GM21576 (cell line): ENCODE measurements around the gene LSAMP.

Experiments used
- ATAC-seq: cut with Tn5 transposase; IDR thresholded peaks from one replicate; pipeline ENCODE4 v1.9.1; 2021; ENCODE audit warnings: mild to moderate bottlenecking, moderate library complexity; ENCODE audit not compliant: unreplicated experiment

The LSAMP gene

GRCh38 chr3:116432795-116433194 is 12.5 kb downstream of the LSAMP start:
- ATAC-seq, result no peak

- no peak for ATAC-seq
Measured at GRCh38 chr3:116429479-116430269, 15.6 kb downstream of the LSAMP start.

- ATAC-seq, result no peak
Measured at GRCh38 chr3:116426036-116426435, 19.3 kb downstream of the LSAMP start.

- ATAC-seq, result no peak
Measured at GRCh38 chr3:116425126-116425525, 20.2 kb downstream of the LSAMP start.

GRCh38 chr3:116423945-116424344 is 21.3 kb downstream of the LSAMP start:
- no peak for ATAC-seq

GRCh38 chr3:116423374-116423773 is 21.9 kb downstream of the LSAMP start:
- no peak for ATAC-seq

- ATAC-seq, result no peak
Measured at GRCh38 chr3:116417151-116417550, 28.1 kb downstream of the LSAMP start.

GRCh38 chr3:116413319-116413718 is 32.0 kb downstream of the LSAMP start:
- no peak for ATAC-seq

- no peak for ATAC-seq
Measured at GRCh38 chr3:116408473-116408872, 36.8 kb downstream of the LSAMP start.

- no peak for ATAC-seq
Measured at GRCh38 chr3:116405231-116405630, 40.1 kb downstream of the LSAMP start.

GRCh38 chr3:116399701-116400226 is 45.5 kb downstream of the LSAMP start:
- no peak for ATAC-seq

- ATAC-seq, result no peak
Measured at GRCh38 chr3:116394365-116394764, 50.9 kb downstream of the LSAMP start.

GRCh38 chr3:116393199-116393598 is 52.1 kb downstream of the LSAMP start:
- no peak for ATAC-seq

GRCh38 chr3:116392291-116392690 is 53.0 kb downstream of the LSAMP start:
- ATAC-seq, result no peak

- no peak for ATAC-seq
Measured at GRCh38 chr3:116391296-116392201, 53.7 kb downstream of the LSAMP start.

- no peak for ATAC-seq
Measured at GRCh38 chr3:116390318-116390717, 55.0 kb downstream of the LSAMP start.

GRCh38 chr3:116388867-116389385 is 56.4 kb downstream of the LSAMP start:
- no peak for ATAC-seq

GRCh38 chr3:116386168-116386567 is 59.1 kb downstream of the LSAMP start:
- ATAC-seq, result no peak

- no peak for ATAC-seq
Measured at GRCh38 chr3:116384717-116385116, 60.6 kb downstream of the LSAMP start.

GRCh38 chr3:116378077-116378476 is 67.2 kb downstream of the LSAMP start:
- ATAC-seq, result no peak

GRCh38 chr3:116374901-116375300 is 70.4 kb downstream of the LSAMP start:
- no peak for ATAC-seq
